Muscle of leg (tissue), 11 donors: ENCODE measurements around the gene CAMTA1. TPM values are rescaled to one million over a fixed set of nuclear protein-coding genes. Genes with fewer than 3 reads are reported as not detected.

Experiments used
- DNase-seq: peaks from one replicate; pipeline ENCODE4 v3.0.0; 2013
- H3K27ac ChIP-seq: one replicate; pipeline ENCODE4 v1.5.1; 2013; ENCODE audit warnings: mild to moderate bottlenecking, low read length, control low read depth
- H3K27me3 ChIP-seq: one replicate; pipeline ENCODE4 v1.6.1; 2013; ENCODE audit warnings: low read length; ENCODE audit not compliant: control insufficient read depth, insufficient read depth
- H3K36me3 ChIP-seq: one replicate; pipeline ENCODE4 v1.6.1; 2013; ENCODE audit warnings: low read length; ENCODE audit not compliant: control insufficient read depth, insufficient read depth
- H3K4me1 ChIP-seq: one replicate; pipeline ENCODE4 v1.6.1; 2013; ENCODE audit warnings: low read length; ENCODE audit not compliant: control insufficient read depth, insufficient read depth
- H3K4me3 ChIP-seq: one replicate; pipeline ENCODE4 v1.5.1; 2013; ENCODE audit warnings: low read length, control low read depth
- H3K9me3 ChIP-seq: replicated peaks from 2 replicates; pipeline ENCODE4 v1.6.1; 2013; ENCODE audit warnings: low read depth, low read length; ENCODE audit not compliant: control insufficient read depth
- WGBS: methylation state at CpG from one replicate; pipeline ENCODE4 v1.1.5; 2013; ENCODE audit warnings: missing lambda C conversion rate; ENCODE audit not compliant: insufficient coverage; 5-methylcytosine and 5-hydroxymethylcytosine counted together
- polyA plus RNA-seq, 8 donors: library from polyadenylated mRNA; unstranded; fragments of 120-200 nt; gene quantifications; one replicate each; pipeline versions ENCODE4 v1.2.1 to v1.2.3, GENCODE V29; 2013; ENCODE audit warnings: inconsistent platforms in 1 of 8, low replicate concordance in 1 of 8; ENCODE audit not compliant: insufficient read length in 8 of 8, insufficient read depth in 1 of 8
- total RNA-seq: library from RNA; stranded (reverse); fragments of 120-200 nt; gene quantifications from one replicate; pipeline ENCODE4 v1.2.4, GENCODE V29; 2013

The CAMTA1 gene
- total and polyA plus RNA-seq, 9 donors = 36.4 to 56.4 (median 47.7) TPM

DNA sequence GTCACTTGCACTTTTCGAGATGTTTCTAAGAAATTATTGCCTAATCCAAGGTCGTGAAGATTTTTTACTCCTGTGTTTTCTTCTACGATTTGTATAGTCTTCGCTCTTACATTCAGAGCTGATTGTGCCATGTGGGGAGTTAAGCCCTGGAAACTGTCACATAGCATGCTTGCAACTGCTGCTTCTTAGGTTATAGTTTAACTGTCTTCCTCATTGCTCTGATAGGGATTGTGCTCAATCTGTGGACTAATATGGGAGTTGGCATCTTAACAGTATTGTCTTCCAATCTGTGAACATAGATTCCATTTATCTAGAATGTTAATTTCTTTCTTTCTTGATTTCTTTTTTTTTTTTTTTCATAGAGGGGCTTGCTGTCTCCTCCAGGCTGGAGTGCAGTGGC lies 34.8 kb upstream of the CAMTA1 start:
- H3K27ac ChIP-seq = no peak overlapping the region
- H3K36me3 ChIP-seq = no peaks in the 10 kb centered on the region
- no peaks in the 10 kb centered on the region for H3K9me3 ChIP-seq
- no peak overlapping the region for H3K4me3 ChIP-seq
- no peaks in the 10 kb centered on the region for H3K4me1 ChIP-seq
- no peak for DNase-seq
- peaks cover 4% of the 10 kb centered on the region for H3K27me3 ChIP-seq
- 80% methylated on average over 1 of the region's 4 CpGs for WGBS

DNA sequence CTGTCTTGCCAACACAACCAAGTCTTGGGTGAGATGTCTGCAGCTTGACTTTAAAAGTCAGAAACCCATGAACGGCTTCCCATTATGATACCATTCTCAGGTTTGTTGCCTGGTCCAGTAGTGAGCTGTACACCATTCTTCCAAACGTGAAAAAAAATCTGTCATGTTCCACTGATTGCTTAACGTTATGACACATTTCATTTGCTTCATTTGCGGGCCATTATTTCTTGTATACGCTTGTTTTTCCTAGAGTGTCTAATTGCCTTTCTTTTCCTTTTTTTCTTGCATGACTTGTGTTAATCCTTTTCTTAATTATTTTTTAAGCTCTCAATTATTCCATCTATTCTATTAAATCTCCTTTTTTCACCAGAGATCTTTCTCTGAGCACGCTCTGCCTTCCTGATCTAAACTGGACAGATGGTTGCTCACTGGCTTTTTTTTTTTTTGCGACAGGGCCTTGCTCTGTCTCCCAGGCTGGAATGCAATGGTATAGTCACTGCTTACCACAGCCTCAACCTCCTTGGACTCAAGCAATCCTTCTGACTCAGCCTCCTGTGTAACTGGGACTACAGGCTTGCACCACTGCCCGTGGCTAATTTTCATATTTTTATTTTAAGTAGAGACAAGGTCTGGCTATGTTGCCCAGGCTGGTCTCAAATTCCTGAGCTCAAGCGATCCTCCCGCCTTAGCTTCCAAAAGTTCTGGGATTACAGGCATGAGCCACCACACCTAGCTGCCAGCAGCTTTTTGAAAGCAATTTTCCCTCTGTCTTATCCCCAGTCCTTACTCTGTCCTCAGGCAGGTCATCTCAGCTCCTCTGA lies 31.7 kb upstream of the CAMTA1 start:
- Histone ChIP-seq H3K4me1 (no peaks in the 10 kb centered on the region), H3K9me3 (no peaks in the 10 kb centered on the region), H3K27ac (no peak overlapping the region), H3K4me3 (no peak overlapping the region), H3K36me3 (no peaks in the 10 kb centered on the region), H3K27me3 (peaks cover 9% of the 10 kb centered on the region)
- WGBS = 81% methylated on average over 6 of the region's 10 CpGs
- DNase-seq = no peak

DNA sequence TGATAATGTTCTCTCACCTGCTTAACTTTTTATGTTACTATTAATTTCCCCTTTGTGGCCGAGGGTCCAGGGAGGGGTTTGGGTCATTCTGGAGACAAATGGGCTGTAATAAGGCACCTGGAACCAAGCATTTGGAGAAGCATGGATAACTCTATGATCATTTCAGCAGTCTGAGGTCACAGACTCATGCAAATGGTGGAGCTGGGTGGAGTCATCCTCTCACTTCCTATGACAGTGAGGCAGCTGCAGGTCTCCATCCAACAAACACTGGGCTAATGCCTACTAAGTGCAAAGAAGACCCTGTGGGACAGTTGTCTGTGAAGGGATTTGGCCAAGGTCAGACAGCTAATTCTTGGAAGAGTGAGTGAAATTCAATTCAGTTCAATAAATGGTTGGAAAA lies 28.8 kb upstream of the CAMTA1 start:
- no peak overlapping the region for H3K27ac ChIP-seq
- no peak for DNase-seq
- WGBS = no CpG with 5 or more reads among the region's 1 CpG

DNA sequence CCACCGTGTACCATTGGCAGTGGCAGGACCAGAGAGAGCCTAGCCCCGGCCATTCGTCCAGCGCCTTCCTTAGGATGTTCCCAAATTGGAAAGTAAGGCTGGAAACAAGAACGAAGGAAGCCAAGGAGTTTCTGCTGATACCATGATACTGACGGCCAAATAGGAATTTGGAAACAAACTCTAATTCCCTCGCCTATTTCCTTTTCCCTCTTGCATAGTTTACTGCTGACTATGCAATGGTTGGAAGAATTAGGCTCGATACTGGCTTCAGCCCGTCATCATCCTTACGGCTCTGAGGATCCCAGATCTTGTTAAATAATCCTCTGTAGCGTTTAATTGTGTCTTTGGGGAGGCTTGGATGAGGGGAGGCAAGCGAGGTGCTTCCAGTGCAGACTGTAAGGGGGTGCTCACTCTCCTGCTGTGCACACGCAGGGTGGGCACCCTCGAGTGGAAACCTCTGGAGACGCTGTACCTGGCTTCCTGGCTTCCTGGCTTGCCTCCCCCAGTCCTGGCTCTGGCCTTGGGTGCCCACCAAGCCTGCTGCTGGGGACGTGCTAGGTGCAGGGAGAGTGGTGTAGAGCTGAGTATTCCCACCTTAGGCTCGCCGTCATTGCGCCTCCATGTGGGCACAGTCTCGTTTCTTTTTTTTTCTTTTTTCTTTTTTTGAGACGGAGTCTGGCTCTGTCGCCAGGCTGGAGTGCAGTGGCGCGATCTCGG lies 27.4 kb upstream of the CAMTA1 start:
- no peaks in the 10 kb centered on the region for H3K9me3 ChIP-seq
- peak; percentile 20 for DNase-seq
- WGBS = 76% methylated on average over 14 of the region's 25 CpGs
- H3K27ac ChIP-seq = no peak overlapping the region
- H3K36me3 ChIP-seq = no peaks in the 10 kb centered on the region
- no peak overlapping the region for H3K4me3 ChIP-seq
- H3K27me3 ChIP-seq = peaks cover 7% of the 10 kb centered on the region
- H3K4me1 ChIP-seq = no peaks in the 10 kb centered on the region

More for the DNA sequence above, 28.8 kb upstream of the CAMTA1 start:
- Histone ChIP-seq H3K36me3 (no peaks in the 10 kb centered on the region), H3K27me3 (peaks cover 9% of the 10 kb centered on the region), H3K4me1 (no peaks in the 10 kb centered on the region), H3K9me3 (no peaks in the 10 kb centered on the region), H3K4me3 (no peak overlapping the region)

DNA sequence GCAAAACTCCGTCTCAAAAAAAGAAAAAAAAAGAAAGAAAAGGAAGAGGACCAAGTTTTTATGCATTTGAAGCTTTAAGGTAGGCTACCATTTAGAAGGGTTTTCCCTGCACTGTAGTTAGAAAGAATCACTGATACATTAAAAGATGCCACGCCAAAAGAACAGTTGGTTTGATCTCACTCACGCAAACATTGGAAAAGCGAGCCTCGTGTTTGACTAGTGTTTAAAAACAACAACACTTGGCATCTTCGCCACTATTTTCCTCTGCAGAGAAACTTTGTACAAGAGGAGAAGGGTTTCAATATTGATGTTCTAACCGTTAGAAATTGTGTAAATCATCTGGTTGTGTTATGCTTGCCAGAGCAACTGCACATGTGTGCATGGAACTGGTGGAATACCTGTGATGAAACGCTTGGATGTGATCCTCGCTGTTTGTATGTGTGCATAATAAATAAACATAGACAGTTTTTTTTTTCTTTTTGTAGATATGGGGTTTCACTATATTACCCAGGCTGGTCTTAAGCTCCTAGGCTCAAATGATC lies 24.0 kb upstream of the CAMTA1 start:
- no peak overlapping the region for H3K27ac ChIP-seq
- H3K36me3 ChIP-seq = no peaks in the 10 kb centered on the region
- no peak for DNase-seq
- H3K4me1 ChIP-seq = no peaks in the 10 kb centered on the region
- H3K9me3 ChIP-seq = no peaks in the 10 kb centered on the region
- peaks cover 9% of the 10 kb centered on the region for H3K27me3 ChIP-seq
- H3K4me3 ChIP-seq = no peak overlapping the region
- 64% methylated on average over 2 of the region's 9 CpGs for WGBS

DNA sequence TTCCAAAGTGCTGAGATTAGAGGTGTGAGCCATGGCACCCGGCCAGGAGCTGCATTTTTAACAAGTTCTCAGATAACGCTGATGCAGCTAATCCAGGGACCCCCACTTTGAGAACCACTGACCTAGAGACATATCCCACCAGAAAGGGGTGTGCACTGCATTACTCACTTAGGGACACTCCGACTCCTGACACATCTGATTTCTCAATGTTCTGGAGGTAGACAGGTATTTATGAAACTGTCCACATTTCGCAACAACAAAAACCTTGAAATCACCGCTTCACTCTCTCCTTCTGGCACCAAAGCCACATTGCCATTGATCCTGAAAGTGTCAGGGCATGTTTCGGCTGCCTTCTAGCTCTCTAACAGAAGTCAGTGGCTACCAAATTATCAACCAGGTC lies 23.2 kb upstream of the CAMTA1 start:
- WGBS = 67% methylated on average over 2 of the region's 6 CpGs
- Histone ChIP-seq H3K4me1 (no peaks in the 10 kb centered on the region), H3K27ac (no peak overlapping the region), H3K4me3 (no peak overlapping the region), H3K9me3 (no peaks in the 10 kb centered on the region), H3K27me3 (peaks cover 6% of the 10 kb centered on the region), H3K36me3 (no peaks in the 10 kb centered on the region)
- no peak for DNase-seq

DNA sequence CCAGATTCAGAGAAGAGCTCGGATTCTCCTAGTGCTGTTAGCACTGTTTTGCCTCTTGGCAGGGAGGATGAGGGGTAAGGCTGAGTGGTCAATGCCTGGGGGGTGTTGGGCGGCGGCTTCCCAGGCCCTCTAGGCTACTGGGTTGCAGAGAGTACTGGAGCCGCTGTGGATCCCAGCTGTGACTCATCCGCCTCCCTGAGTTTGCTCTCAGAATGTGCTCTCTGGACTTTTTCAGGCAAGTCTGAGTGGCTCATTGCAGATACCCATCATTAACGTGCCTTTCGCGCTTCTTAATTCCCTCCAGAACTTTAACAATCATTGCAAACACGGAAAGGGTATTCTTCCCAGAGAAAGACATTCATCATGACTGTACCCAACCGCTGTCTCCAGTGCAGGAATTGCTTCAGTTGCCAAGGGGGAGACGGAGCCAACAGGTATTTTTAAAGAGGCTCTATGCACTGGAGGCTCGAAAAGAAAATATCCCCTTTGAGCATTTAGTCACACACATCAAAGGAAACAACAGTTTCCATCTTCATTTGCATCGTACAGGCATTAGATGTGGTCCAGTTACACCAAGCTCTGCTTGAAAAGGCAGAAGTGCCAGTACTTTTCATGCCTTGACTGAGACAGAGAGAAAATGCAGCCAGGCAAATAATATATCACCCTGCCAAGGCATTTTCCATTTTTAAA lies 14.4 kb upstream of the CAMTA1 start:
- peaks cover 9% of the 10 kb centered on the region for H3K27me3 ChIP-seq
- no peak overlapping the region for H3K27ac ChIP-seq
- no peaks in the 10 kb centered on the region for H3K36me3 ChIP-seq
- 16% methylated on average over 12 of the region's 13 CpGs for WGBS
- H3K9me3 ChIP-seq = no peaks in the 10 kb centered on the region
- DNase-seq = no peak
- no peak overlapping the region for H3K4me3 ChIP-seq
- H3K4me1 ChIP-seq = peaks cover 3% of the 10 kb centered on the region

DNA sequence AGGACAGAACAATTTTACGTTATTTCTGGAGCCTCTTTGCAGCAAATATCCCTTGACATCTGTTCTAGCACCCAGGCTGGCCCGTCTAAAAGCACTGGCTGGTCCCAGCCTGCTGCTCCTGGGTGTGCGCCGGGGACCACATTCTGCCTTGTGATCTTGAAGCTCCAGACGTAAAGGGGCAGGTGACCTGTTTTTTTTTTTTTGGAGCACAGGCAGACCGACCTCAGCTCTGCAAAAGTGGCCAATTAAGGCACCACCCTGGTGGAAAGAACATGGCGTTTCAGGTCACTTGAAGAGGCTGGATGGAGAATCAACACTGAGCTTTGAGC lies 13.8 kb upstream of the CAMTA1 start:
- Histone ChIP-seq H3K27me3 (peaks cover 9% of the 10 kb centered on the region), H3K4me1 (peaks cover 3% of the 10 kb centered on the region), H3K9me3 (no peaks in the 10 kb centered on the region), H3K36me3 (no peaks in the 10 kb centered on the region), H3K4me3 (no peak overlapping the region), H3K27ac (no peak overlapping the region)
- DNase-seq = no peak
- WGBS = 40% methylated on average over 7 of the region's 7 CpGs

DNA sequence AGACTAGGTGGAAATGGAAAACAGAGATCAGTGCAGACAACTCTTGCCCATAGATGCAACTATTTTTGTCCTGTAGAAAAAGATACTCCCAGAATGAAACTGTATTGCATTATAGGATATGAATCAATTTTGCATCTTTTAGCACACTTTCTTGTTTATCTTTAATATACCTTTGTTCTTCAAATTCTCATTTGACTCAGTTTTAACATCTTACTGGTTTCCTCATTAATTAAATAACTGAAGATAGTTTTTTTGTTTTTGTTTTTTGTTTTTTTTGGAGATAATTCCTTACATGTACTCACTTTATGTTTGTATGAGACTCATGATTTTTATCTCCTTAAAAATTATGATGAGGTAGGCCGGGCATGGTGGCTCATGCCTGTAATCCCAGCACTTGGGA lies 10.9 kb upstream of the CAMTA1 start:
- Histone ChIP-seq H3K27ac (no peak overlapping the region), H3K9me3 (no peaks in the 10 kb centered on the region), H3K27me3 (peaks cover 9% of the 10 kb centered on the region), H3K36me3 (no peaks in the 10 kb centered on the region), H3K4me1 (peaks cover 3% of the 10 kb centered on the region), H3K4me3 (no peak overlapping the region)
- DNase-seq = no peak
- no CpG with 5 or more reads among the region's 1 CpG for WGBS
